ENCODE data around the gene THAP7. TPM values are rescaled to one million over a fixed set of nuclear protein-coding genes. Genes with fewer than 3 reads are reported as not detected.

THAP7 gene
- total RNA-seq, 1 donor, result 21.8 TPM

GRCh38 chr22:20967697-20968211, 34.2 kb downstream of the THAP7 start:
- no peak for DNase-seq (ENCODE audit: low read depth)
- no peak for TF ChIP-seq CTCF (IDR thresholded peaks at IDR 0.05; ENCODE audit: insufficient read depth, low read length)
- H3K4me3 ChIP-seq (ENCODE audit: low read depth, low read length), result no peak overlapping the region

DNA sequence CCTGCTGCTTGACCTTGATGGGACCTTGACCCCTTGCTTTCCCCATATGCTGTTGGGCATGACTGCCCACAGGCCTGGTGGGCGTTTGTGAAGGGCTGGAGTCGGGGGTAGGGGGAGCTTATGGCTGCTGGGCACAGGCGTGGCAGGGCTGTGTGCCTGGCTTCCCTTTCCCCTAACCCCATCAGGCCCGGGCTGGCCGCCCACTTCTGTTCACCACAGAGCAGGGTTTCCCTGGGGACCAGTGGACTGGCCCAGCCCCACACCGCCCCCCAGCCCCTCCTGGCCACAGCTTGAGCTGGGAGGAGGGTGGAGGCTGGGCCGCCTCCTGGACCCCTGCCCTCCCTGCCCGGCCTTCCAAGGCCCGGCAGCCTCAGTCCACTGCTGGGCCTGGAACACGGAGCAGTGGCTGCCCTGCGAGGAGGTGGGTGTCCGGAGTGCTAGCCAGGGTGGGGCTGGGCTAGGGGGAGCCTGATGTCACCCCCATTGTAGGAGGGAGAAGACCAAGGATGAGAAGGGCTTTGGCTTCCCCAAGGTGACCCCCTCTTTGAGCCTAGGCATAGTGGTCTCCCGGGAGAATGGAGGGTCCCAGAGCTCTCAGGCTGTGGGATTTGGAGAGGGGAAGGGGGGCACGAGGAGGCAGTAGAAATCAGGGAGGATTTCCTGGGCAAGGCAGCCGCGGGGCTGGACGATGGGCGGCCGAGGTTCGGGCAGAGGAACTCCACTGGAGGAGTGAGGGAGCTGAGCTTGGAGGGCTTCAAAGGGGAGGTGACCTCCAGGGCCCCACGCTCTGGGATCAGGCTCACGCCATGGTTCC, 34.8 kb downstream of the THAP7 start, which contains the start of gene AIFM3:
AIFM3 (plus strand) TSS at position 373 of the 814 bp plus-strand sequence. CDS start 690 bp downstream, outside the sequence.
- DNase-seq (ENCODE audit: low read depth), result no peak
- no peak for TF ChIP-seq CTCF (IDR thresholded peaks at IDR 0.05; ENCODE audit: insufficient read depth, low read length)
- no peak within 1 kb of the TSS for H3K4me3 ChIP-seq (ENCODE audit: low read depth, low read length)

- DNase-seq (ENCODE audit: low read depth), result no peak
- H3K4me3 ChIP-seq (ENCODE audit: low read depth, low read length), result no peak overlapping the region
- no peak for TF ChIP-seq CTCF (IDR thresholded peaks at IDR 0.05; ENCODE audit: insufficient read depth, low read length)
Measured at GRCh38 chr22:20965888-20966855, 35.7 kb downstream of the THAP7 start.

DNA sequence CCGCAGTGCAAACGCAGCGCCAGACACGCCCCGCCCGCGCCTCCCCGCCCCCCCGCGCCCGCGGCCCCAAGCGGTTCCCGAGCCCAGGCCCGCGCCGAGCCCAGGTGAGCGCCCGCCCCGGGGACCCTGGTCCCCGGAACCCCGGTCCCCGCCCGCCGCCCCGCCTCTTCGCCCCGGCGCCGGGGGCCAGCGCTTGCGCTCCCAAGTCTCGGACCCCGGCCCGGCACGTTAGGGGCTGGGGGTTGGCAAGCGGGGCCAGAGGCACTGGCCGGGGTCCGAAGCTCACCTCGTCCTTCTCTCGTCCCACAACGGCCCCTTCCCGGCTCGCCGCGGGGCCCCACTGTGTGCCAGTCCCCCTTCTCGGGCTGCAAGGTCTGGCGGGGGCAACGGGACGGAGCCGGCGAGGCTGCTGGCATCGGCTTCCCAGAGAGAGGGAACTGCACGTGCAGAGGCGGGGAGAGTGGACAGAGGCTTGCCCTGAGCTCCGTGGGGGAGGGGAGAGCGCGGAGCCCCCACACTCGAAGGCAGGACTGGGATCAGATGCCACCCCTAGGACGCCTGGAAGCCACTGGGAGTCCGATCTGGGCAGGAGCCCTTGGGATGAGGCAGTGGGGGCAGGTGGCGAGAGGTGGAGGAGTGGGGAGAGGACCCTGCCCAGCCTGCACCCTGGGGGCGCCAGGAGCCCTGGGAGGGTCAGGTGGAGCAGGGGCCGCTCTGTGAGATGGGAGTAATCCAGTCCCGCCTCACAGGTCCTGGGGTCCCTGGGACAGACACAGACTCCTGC, 36.6 kb downstream of the THAP7 start:
- TF ChIP-seq CTCF (IDR thresholded peaks at IDR 0.05; ENCODE audit: insufficient read depth, low read length), result no peak
- no peak for DNase-seq (ENCODE audit: low read depth)

DNA sequence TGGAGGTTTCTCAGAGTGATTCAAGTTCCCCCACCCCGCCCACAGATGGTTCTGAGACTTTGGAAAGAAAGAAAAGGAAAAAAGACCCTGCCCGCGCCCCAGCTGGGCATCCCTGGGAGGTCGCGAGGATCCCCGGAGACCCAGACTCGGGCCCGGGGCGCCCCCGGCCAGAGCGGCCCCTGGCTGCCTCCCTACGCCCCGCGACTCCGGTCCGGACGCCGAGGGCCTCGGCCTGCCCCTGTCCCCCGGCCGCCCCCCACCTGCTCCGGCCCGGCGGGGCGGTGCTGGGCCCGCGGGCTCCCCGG, 37.2 kb downstream of the THAP7 start:
- TF ChIP-seq CTCF (IDR thresholded peaks at IDR 0.05; ENCODE audit: insufficient read depth, low read length), result no peak
- H3K4me3 ChIP-seq (ENCODE audit: low read depth, low read length), result peak overlapping the region; percentile 33
- DNase-seq (ENCODE audit: low read depth), result no peak

More for the DNA sequence above, 36.6 kb downstream of the THAP7 start:
- H3K4me3 ChIP-seq (ENCODE audit: low read depth, low read length), result peak overlapping the region; percentile 33

Measured in fibroblast of the aortic adventitia (primary cell).